K562 (cell line): ENCODE measurements around the gene FGFRL1.

ENCODE experiments used
- EZH2 ChIP-seq: IDR thresholded peaks from 2 replicates; pipeline ENCODE4 v1.6.1; 2012; ENCODE audit warnings: low read depth, mild to moderate bottlenecking, inconsistent platforms, low read length, borderline replicate concordance
- FOXP1 ChIP-seq: sonication (generic); formaldehyde crosslinking; IDR thresholded peaks from 2 replicates; pipeline ENCODE4 v1.8.0; 2022; ENCODE audit warnings: mild to moderate bottlenecking, missing genetic modification reagents
- TF ChIP-seq, protein P1 (sequence below), 3 experiments: IDR thresholded peaks in 2 of 3; conservative IDR thresholded peaks in 1 of 3; 2 replicates each; pipeline ENCODE4 v1.5.1; 2011 to 2012; ENCODE audit warnings: low read length in 3 of 3, mild to moderate bottlenecking in 3 of 3, control low read depth in 2 of 3, improper control_type of control experiment in 1 of 3, inconsistent platforms in 1 of 3, low read depth in 1 of 3, mixed read lengths in 1 of 3, moderate library complexity in 1 of 3; ENCODE audit not compliant: insufficient read depth in 2 of 3

DNA sequence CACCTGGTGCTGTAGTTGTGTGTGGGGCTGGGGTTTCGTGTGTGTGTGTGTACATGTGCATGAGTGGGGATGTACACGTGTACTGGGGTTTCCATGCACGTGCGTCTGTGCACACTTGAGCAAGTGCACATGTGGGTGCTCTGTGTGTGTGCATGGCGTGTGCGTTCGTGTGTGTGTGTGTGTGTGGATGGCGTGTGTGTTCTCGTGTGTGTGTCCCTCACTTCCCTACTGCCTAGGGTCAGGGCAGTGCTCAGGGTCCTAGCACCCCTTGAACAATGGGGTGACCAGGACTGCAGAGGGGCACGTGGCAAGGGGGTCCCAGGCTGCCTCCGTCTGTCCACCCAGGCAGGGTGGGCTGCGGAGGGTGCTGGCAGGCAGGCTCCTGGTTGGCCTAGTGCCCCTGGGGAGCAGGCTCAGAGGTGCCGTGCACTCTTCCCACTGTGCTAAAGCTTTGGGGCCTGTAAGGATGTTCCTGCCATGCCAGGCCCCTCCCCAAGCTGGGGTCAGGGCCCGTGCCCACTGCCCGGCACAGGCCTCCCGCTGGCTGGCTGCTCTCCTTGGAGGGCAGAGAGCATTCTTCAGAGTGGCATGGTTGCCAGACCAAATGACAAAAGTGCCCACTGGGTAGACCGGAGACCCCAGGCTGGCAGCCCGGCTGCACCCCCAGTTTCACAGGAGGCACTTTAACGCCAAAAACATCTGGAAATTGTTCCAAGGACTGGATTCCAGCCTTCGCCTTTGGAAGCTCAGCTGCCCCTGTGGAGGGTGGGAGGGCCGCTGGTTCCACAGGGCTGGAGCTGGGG is 29.1 kb downstream of the FGFRL1 start:
- TF ChIP-seq, protein P1, sequence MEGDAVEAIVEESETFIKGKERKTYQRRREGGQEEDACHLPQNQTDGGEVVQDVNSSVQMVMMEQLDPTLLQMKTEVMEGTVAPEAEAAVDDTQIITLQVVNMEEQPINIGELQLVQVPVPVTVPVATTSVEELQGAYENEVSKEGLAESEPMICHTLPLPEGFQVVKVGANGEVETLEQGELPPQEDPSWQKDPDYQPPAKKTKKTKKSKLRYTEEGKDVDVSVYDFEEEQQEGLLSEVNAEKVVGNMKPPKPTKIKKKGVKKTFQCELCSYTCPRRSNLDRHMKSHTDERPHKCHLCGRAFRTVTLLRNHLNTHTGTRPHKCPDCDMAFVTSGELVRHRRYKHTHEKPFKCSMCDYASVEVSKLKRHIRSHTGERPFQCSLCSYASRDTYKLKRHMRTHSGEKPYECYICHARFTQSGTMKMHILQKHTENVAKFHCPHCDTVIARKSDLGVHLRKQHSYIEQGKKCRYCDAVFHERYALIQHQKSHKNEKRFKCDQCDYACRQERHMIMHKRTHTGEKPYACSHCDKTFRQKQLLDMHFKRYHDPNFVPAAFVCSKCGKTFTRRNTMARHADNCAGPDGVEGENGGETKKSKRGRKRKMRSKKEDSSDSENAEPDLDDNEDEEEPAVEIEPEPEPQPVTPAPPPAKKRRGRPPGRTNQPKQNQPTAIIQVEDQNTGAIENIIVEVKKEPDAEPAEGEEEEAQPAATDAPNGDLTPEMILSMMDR (IDR thresholded peaks at IDR 0.05 in 2 of 3, conservative IDR thresholded peaks at IDR 0.05 in 1 of 3; ENCODE audit: insufficient read depth in 2 of 3, low read depth in 1 of 3, low read length in 3 of 3), result no peak
- TF ChIP-seq EZH2 (no peak), FOXP1 (CRISPR knock-in tag) (no peak)
